Measurements from ENCODE around the gene ARRB2.
"Not testable (repeated sequence)": the region's sequence is repeated elsewhere in the genome, so short reads cannot be mapped to it uniquely, and the experiment has no call there.

ARRB2 gene
- 59.6 to 285 (median 151) reads per million in 17 experiments for total RNA-seq

- DNase-seq = peak; percentile 99 to 100 (median 99)
These were observed at the start of gene ARRB2 for GRCh38 chr17:4709794-4710692. Gene ARRB2, plus strand, starts transcription at chr17:4710632. Its CDS starts 90 bp downstream, at chr17:4710722.

- no peak for DNase-seq
These were observed 46.7 kb upstream of the ARRB2 start for GRCh38 chr17:4663711-4664110.

- DNase-seq = no peak
These were observed 46.2 kb upstream of the ARRB2 start for GRCh38 chr17:4664230-4664629.

GRCh38 chr17:4665027-4665426 is 45.4 kb upstream of the ARRB2 start:
- no peak for DNase-seq

GRCh38 chr17:4666296-4666695 is 44.1 kb upstream of the ARRB2 start:
- DNase-seq = no peak

- no peak for DNase-seq
These were observed 43.3 kb upstream of the ARRB2 start for GRCh38 chr17:4667166-4667565.

- DNase-seq = no peak
These were observed 38.3 kb upstream of the ARRB2 start for GRCh38 chr17:4672055-4672630.

- DNase-seq = no peak
These were observed 37.7 kb upstream of the ARRB2 start for GRCh38 chr17:4672751-4673150.

GRCh38 chr17:4673169-4673568 is 37.3 kb upstream of the ARRB2 start:
- no peak for DNase-seq

- no peak for DNase-seq
These were observed 36.3 kb upstream of the ARRB2 start for GRCh38 chr17:4673986-4674684.

- no peak for DNase-seq
These were observed 35.8 kb upstream of the ARRB2 start for GRCh38 chr17:4674685-4674998.

GRCh38 chr17:4675791-4676190 is 34.6 kb upstream of the ARRB2 start:
- DNase-seq = no peak

- no peak for DNase-seq
These were observed 33.6 kb upstream of the ARRB2 start for GRCh38 chr17:4676791-4677190.

GRCh38 chr17:4678448-4679026 is 31.9 kb upstream of the ARRB2 start:
- DNase-seq = peak; percentile 65 to 88 (median 73)

GRCh38 chr17:4679658-4680057 is 30.8 kb upstream of the ARRB2 start:
- DNase-seq = peak in 1 of 4 experiments; percentile 26

- not testable (repeated sequence) for DNase-seq
These were observed 26.7 kb upstream of the ARRB2 start for GRCh38 chr17:4683739-4684138.

GRCh38 chr17:4689872-4690271 is 20.6 kb upstream of the ARRB2 start:
- not testable (repeated sequence) for DNase-seq

- no peak for DNase-seq
These were observed 19.7 kb upstream of the ARRB2 start for GRCh38 chr17:4690745-4691144.

GRCh38 chr17:4691686-4692085 is 18.7 kb upstream of the ARRB2 start:
- DNase-seq = no peak

- DNase-seq = no peak
These were observed 17.0 kb upstream of the ARRB2 start for GRCh38 chr17:4693416-4693815.

- peak in 2 of 4 experiments; percentile 49 to 55 for DNase-seq
These were observed 14.0 kb upstream of the ARRB2 start for GRCh38 chr17:4696437-4696805.

- peak; percentile 26 to 52 (median 40) for DNase-seq
These were observed 10.9 kb upstream of the ARRB2 start for GRCh38 chr17:4699401-4700056.

- DNase-seq = no peak
These were observed 9.3 kb upstream of the ARRB2 start for GRCh38 chr17:4701116-4701515.
